Liver (tissue), 9 donors: ENCODE data around the gene DDX17. TPM values are rescaled to one million over a fixed set of nuclear protein-coding genes. Genes with fewer than 3 reads are reported as not detected.

ENCODE experiments used
- DNase-seq: peaks from one replicate; pipeline ENCODE4 v3.0.0-alpha.2; 2017; ENCODE audit warnings: low spot score
- H3K27ac ChIP-seq, 2 donors: one replicate each; pipeline ENCODE4 v1.7.0; 2013; ENCODE audit warnings: inconsistent platforms in 2 of 2, low read length in 2 of 2, control low read depth in 1 of 2, low read depth in 1 of 2, mild to moderate bottlenecking in 1 of 2
- H3K27me3 ChIP-seq, 4 donors: one replicate each; pipeline versions ENCODE4 v1.6.1 to v1.7.0; 2013; ENCODE audit warnings: low read length in 3 of 4, inconsistent platforms in 1 of 4, mild to moderate bottlenecking in 1 of 4, moderate library complexity in 1 of 4; ENCODE audit not compliant: control insufficient read depth in 4 of 4, insufficient read depth in 4 of 4
- H3K36me3 ChIP-seq, 4 donors: one replicate each; pipeline versions ENCODE4 v1.6.1 to v1.7.0; 2013; ENCODE audit warnings: low read length in 3 of 4, mild to moderate bottlenecking in 3 of 4, low read depth in 1 of 4, moderate library complexity in 1 of 4; ENCODE audit not compliant: control insufficient read depth in 4 of 4, insufficient read depth in 3 of 4
- H3K4me1 ChIP-seq, 4 donors: one replicate each; pipeline versions ENCODE4 v1.6.1 to v1.7.0; 2013; ENCODE audit warnings: low read length in 3 of 4, mild to moderate bottlenecking in 3 of 4, moderate library complexity in 1 of 4; ENCODE audit not compliant: control insufficient read depth in 4 of 4, insufficient read depth in 4 of 4
- H3K4me3 ChIP-seq, 3 donors: one replicate each; pipeline versions ENCODE4 v1.6.1 to v1.7.0; 2013; ENCODE audit warnings: low read length in 3 of 3, control low read depth in 1 of 3, low read depth in 1 of 3, mild to moderate bottlenecking in 1 of 3
- H3K9ac ChIP-seq, 2 donors: one replicate each; pipeline ENCODE4 v1.7.0; 2013; ENCODE audit warnings: low read length in 2 of 2, mild to moderate bottlenecking in 2 of 2, moderate library complexity in 2 of 2, control low read depth in 1 of 2, low read depth in 1 of 2
- H3K9me3 ChIP-seq, 4 donors: one replicate each; pipeline versions ENCODE4 v1.6.1 to v1.7.0; 2013; ENCODE audit warnings: low read length in 3 of 4; ENCODE audit not compliant: control insufficient read depth in 4 of 4
- FOXA1 ChIP-seq: IDR thresholded peaks from 2 replicates; pipeline ENCODE4 v1.6.1; 2016; ENCODE audit warnings: antibody characterized with exemption
- GABPA ChIP-seq, 2 donors: IDR thresholded peaks in 1 of 2; conservative IDR thresholded peaks in 1 of 2; 2 replicates each; pipeline ENCODE4 v1.6.1; 2016; ENCODE audit warnings: antibody characterized with exemption in 2 of 2, mild to moderate bottlenecking in 1 of 2, moderate library complexity in 1 of 2
- HNF4A ChIP-seq, 2 donors: conservative IDR thresholded peaks; 2 replicates each; pipeline ENCODE4 v1.6.1; 2016; ENCODE audit warnings: antibody characterized with exemption in 2 of 2, mild to moderate bottlenecking in 2 of 2
- HNF4G ChIP-seq: IDR thresholded peaks from 2 replicates; pipeline ENCODE4 v1.6.1; 2016; ENCODE audit warnings: antibody characterized with exemption
- JUND ChIP-seq, 2 donors: IDR thresholded peaks; 2 replicates each; pipeline ENCODE4 v1.6.1; 2016; ENCODE audit warnings: antibody characterized with exemption in 2 of 2
- NR2F2 ChIP-seq: IDR thresholded peaks from 2 replicates; pipeline ENCODE4 v1.6.1; 2016; ENCODE audit warnings: antibody characterized with exemption
- RAD21 ChIP-seq, 2 donors: IDR thresholded peaks; 2 replicates each; pipeline ENCODE4 v1.6.1; 2016; ENCODE audit warnings: antibody characterized with exemption in 2 of 2, mild to moderate bottlenecking in 2 of 2
- RXRA ChIP-seq, 2 donors: IDR thresholded peaks; 2 replicates each; pipeline ENCODE4 v1.6.1; 2017 to 2018; ENCODE audit warnings: antibody characterized with exemption in 2 of 2, mild to moderate bottlenecking in 1 of 2
- SP1 ChIP-seq: IDR thresholded peaks from 2 replicates; pipeline ENCODE4 v1.6.1; 2018; ENCODE audit warnings: antibody characterized with exemption, mild to moderate bottlenecking
- TAF1 ChIP-seq: conservative IDR thresholded peaks from 2 replicates; pipeline ENCODE4 v1.6.1; 2016; ENCODE audit warnings: antibody characterized with exemption, mild to moderate bottlenecking
- WGBS: extraction: QIAGEN DNeasy Blood & Tissue Kit; methylation state at CpG from one replicate; pipeline ENCODE4 v1.1.7; 2013; 5-methylcytosine and 5-hydroxymethylcytosine counted together
- polyA plus RNA-seq, 2 donors: library from polyadenylated mRNA; stranded (reverse) in 1 of 2; unstranded in 1 of 2; fragments of 200-250 nt in 1 of 2; fragments of >200 nt in 1 of 2; fragmentation: Nextera tagmentation in 1 of 2; extraction: Ambion mirVana in 1 of 2; gene quantifications; one replicate each; pipeline versions ENCODE4 v1.2.1 to v1.2.3, GENCODE V29; 2013 to 2015
- total RNA-seq, 2 donors: library from RNA; depleted of rRNA; stranded (reverse); fragments of >200 nt; gene quantifications; one replicate each; pipeline ENCODE4 v1.2.3, GENCODE V29; 2014
- TF ChIP-seq, protein P1 (sequence below): IDR thresholded peaks from 2 replicates; pipeline ENCODE4 v1.6.1; 2016; ENCODE audit warnings: antibody characterized with exemption, mild to moderate bottlenecking
- TF ChIP-seq, protein P2 (sequence below): fragments of 150-350 bp; IDR thresholded peaks from 2 replicates; pipeline ENCODE4 v1.5.1; 2017; ENCODE audit warnings: improper control_type of control experiment, low read depth, low read length; ENCODE audit not compliant: missing input control
- TF ChIP-seq, protein P3 (sequence below): IDR thresholded peaks from 2 replicates; pipeline ENCODE4 v1.6.1; 2016; ENCODE audit warnings: antibody characterized with exemption
- TF ChIP-seq, protein P4 (sequence below): IDR thresholded peaks from 2 replicates; pipeline ENCODE4 v1.6.1; 2016; ENCODE audit warnings: antibody characterized with exemption
- TF ChIP-seq, protein P5 (sequence below): IDR thresholded peaks from 2 replicates; pipeline ENCODE4 v1.6.1; 2016; ENCODE audit warnings: antibody characterized with exemption
- donor health status: healthy.
- donor health status: healthy.
- donor health status: healthy.
- donor health status: healthy.
- donor health status: healthy.

The DDX17 gene
- total and polyA plus RNA-seq, 4 donors = 46.3 to 451 (median 173) TPM

DNA sequence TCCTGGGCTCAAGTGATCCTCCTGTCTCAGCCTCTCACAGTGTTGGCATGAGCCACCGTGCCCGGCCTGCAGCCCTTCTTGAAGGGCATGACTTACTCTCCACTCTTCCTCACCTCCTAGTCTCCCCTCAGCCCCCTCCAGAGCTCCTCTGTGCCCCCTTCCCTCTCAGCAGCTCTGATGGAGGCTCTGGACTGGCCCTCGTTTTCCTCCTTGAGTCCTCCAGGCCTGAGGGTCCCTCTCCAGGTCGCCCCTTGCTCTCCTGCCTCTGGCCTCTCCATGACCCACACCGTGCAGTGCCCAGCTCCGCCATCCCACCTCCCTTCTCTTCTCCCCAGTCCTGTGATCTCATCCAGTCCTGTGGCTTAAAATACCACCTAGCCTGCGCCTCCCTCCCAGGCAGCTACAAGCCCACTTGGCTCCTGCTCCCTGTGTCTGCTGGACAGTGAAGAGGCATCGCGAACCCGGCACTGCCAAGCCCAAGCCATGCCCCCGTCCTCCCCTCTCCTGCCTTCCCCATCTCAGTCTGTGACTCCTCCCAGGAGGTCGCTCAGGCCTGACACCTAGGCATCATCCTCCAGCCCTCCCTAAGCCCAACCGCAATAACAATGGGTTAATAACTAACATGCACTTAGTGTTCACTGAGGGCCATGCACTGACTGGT, 63.0 kb downstream of the DDX17 start:
- Histone ChIP-seq H3K27ac (no peak overlapping the region), H3K4me1 (no peaks in the 10 kb centered on the region), H3K36me3 (no peaks in the 10 kb centered on the region), H3K27me3 (no peaks in the 10 kb centered on the region), H3K4me3 (no peak overlapping the region), H3K9me3 (no peaks in the 10 kb centered on the region), H3K9ac (no peak overlapping the region)
- TF ChIP-seq, protein P1, sequence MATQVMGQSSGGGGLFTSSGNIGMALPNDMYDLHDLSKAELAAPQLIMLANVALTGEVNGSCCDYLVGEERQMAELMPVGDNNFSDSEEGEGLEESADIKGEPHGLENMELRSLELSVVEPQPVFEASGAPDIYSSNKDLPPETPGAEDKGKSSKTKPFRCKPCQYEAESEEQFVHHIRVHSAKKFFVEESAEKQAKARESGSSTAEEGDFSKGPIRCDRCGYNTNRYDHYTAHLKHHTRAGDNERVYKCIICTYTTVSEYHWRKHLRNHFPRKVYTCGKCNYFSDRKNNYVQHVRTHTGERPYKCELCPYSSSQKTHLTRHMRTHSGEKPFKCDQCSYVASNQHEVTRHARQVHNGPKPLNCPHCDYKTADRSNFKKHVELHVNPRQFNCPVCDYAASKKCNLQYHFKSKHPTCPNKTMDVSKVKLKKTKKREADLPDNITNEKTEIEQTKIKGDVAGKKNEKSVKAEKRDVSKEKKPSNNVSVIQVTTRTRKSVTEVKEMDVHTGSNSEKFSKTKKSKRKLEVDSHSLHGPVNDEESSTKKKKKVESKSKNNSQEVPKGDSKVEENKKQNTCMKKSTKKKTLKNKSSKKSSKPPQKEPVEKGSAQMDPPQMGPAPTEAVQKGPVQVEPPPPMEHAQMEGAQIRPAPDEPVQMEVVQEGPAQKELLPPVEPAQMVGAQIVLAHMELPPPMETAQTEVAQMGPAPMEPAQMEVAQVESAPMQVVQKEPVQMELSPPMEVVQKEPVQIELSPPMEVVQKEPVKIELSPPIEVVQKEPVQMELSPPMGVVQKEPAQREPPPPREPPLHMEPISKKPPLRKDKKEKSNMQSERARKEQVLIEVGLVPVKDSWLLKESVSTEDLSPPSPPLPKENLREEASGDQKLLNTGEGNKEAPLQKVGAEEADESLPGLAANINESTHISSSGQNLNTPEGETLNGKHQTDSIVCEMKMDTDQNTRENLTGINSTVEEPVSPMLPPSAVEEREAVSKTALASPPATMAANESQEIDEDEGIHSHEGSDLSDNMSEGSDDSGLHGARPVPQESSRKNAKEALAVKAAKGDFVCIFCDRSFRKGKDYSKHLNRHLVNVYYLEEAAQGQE = no peak
- TF ChIP-seq NR2F2 (no peak), SP1 (no peak), RXRA (IDR thresholded peaks at IDR 0.05) (no peak), RAD21 (IDR thresholded peaks at IDR 0.05) (no peak), JUND (IDR thresholded peaks at IDR 0.05) (no peak), FOXA1 (no peak), HNF4G (no peak), TAF1 (no peak)
- TF ChIP-seq, protein P2, sequence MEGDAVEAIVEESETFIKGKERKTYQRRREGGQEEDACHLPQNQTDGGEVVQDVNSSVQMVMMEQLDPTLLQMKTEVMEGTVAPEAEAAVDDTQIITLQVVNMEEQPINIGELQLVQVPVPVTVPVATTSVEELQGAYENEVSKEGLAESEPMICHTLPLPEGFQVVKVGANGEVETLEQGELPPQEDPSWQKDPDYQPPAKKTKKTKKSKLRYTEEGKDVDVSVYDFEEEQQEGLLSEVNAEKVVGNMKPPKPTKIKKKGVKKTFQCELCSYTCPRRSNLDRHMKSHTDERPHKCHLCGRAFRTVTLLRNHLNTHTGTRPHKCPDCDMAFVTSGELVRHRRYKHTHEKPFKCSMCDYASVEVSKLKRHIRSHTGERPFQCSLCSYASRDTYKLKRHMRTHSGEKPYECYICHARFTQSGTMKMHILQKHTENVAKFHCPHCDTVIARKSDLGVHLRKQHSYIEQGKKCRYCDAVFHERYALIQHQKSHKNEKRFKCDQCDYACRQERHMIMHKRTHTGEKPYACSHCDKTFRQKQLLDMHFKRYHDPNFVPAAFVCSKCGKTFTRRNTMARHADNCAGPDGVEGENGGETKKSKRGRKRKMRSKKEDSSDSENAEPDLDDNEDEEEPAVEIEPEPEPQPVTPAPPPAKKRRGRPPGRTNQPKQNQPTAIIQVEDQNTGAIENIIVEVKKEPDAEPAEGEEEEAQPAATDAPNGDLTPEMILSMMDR = no peak
- TF ChIP-seq, protein P3, sequence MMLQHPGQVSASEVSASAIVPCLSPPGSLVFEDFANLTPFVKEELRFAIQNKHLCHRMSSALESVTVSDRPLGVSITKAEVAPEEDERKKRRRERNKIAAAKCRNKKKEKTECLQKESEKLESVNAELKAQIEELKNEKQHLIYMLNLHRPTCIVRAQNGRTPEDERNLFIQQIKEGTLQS = no peak
- TF ChIP-seq, protein P4, sequence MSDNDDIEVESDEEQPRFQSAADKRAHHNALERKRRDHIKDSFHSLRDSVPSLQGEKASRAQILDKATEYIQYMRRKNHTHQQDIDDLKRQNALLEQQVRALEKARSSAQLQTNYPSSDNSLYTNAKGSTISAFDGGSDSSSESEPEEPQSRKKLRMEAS = no peak
- TF ChIP-seq, protein P5, sequence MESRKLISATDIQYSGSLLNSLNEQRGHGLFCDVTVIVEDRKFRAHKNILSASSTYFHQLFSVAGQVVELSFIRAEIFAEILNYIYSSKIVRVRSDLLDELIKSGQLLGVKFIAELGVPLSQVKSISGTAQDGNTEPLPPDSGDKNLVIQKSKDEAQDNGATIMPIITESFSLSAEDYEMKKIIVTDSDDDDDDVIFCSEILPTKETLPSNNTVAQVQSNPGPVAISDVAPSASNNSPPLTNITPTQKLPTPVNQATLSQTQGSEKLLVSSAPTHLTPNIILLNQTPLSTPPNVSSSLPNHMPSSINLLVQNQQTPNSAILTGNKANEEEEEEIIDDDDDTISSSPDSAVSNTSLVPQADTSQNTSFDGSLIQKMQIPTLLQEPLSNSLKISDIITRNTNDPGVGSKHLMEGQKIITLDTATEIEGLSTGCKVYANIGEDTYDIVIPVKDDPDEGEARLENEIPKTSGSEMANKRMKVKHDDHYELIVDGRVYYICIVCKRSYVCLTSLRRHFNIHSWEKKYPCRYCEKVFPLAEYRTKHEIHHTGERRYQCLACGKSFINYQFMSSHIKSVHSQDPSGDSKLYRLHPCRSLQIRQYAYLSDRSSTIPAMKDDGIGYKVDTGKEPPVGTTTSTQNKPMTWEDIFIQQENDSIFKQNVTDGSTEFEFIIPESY = no peak
- no peak for DNase-seq
- WGBS = 75% methylated on average over 13 of the region's 13 CpGs

DNA sequence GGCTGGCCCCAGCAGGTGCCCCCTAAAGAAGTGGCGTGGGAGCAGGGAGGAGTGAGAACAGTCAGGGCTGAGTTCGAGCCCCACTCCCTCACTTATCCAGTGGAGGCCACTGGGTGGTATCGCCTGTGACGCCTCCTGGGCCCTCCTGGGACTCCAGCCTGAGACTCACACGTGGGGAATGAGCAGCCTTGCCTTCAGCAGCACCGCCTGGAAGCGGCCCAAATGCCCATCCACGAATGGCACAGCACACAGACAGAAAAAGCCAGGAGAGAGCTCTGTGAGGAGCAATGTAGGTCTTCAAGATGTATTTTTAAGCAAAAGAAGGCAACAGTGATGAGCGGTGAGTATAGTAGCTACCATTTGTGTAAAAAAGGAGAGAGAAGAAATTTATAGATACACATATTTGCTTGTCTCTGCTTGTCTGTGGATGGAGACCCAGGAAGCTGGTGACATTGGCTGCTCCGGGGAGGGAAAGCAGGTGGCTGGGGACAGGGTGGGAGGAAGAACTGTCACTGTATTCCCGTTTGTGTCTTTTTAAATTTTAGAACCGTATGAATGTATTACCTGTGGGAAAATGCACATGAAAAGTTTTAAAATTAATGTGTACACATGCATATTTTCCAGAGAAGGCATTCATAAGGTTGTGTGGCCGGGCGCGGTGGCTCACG, 64.4 kb downstream of the DDX17 start:
- H3K9ac ChIP-seq = no peak overlapping the region
- no peaks in the 10 kb centered on the region for H3K36me3 ChIP-seq
- H3K4me3 ChIP-seq = no peak overlapping the region
- TF ChIP-seq RAD21 (IDR thresholded peaks at IDR 0.05) (no peak), GABPA (IDR thresholded peaks at IDR 0.05 in 1 of 2, conservative IDR thresholded peaks at IDR 0.05 in 1 of 2) (no peak), HNF4A (conservative IDR thresholded peaks at IDR 0.05) (no peak)
- TF ChIP-seq, protein P1 = no peak
- H3K27me3 ChIP-seq = no peaks in the 10 kb centered on the region
- 81% methylated on average over 16 of the region's 16 CpGs for WGBS
- DNase-seq = no peak
- no peaks in the 10 kb centered on the region for H3K9me3 ChIP-seq
- H3K4me1 ChIP-seq = no peaks in the 10 kb centered on the region
- H3K27ac ChIP-seq = no peak overlapping the region
